Neural crest cell (in vitro differentiated cells): ENCODE data around the gene OSCP1. TPM values are rescaled to one million over a fixed set of nuclear protein-coding genes. Genes with fewer than 3 reads are reported as not detected.
"Not testable (repeated sequence)": the region's sequence is repeated elsewhere in the genome, so short reads cannot be mapped to it uniquely, and the experiment has no call there.

Source experiments
- DNase-seq: peaks from one replicate; pipeline ENCODE4 v3.0.0; 2021; ENCODE audit warnings: low read depth, mixed read lengths, low spot score
- H3K27ac Mint-ChIP-seq: one replicate; pipeline ENCODE4 v1.8.0; 2021; ENCODE audit warnings: mild to moderate bottlenecking, mixed read lengths; ENCODE audit not compliant: unreplicated experiment
- H3K27me3 Mint-ChIP-seq: 2 replicates; pipeline ENCODE4 v1.8.0; 2021; ENCODE audit warnings: low read depth, mild to moderate bottlenecking, mixed read lengths
- H3K36me3 Mint-ChIP-seq: 2 replicates; pipeline ENCODE4 v1.8.0; 2021; ENCODE audit warnings: low read depth, mild to moderate bottlenecking, mixed read lengths
- H3K4me1 Mint-ChIP-seq: 2 replicates; pipeline ENCODE4 v1.8.0; 2021; ENCODE audit warnings: mixed read lengths
- H3K4me3 Mint-ChIP-seq: one replicate; pipeline ENCODE4 v1.8.0; 2021; ENCODE audit warnings: mild to moderate bottlenecking, mixed read lengths
- H3K9me3 Mint-ChIP-seq: 2 replicates; pipeline ENCODE4 v1.8.0; 2021; ENCODE audit warnings: mixed read lengths
- CTCF ChIP-seq: fragments of 200-600 bp; sonication (generic); conservative IDR thresholded peaks from 2 replicates; pipeline ENCODE4 v1.5.0; 2021; ENCODE audit warnings: antibody characterized with exemption, mild to moderate bottlenecking
- total RNA-seq: library from RNA; stranded (reverse); gene quantifications from 2 replicates; pipeline ENCODE4 v1.2.1, GENCODE V29; 2021

OSCP1 gene
- total RNA-seq, 1 donor from 2014 or later, result 10.5 TPM

- no peak overlapping the region for H3K4me3 Mint-ChIP-seq
- H3K36me3 Mint-ChIP-seq, result no peaks in the 10 kb centered on the region
- no peak for TF ChIP-seq CTCF
- peaks cover 7% of the 10 kb centered on the region for H3K27me3 Mint-ChIP-seq
- H3K27ac Mint-ChIP-seq, result peak overlapping the region; percentile 27
- no peaks in the 10 kb centered on the region for H3K9me3 Mint-ChIP-seq
- peaks cover 11% of the 10 kb centered on the region for H3K4me1 Mint-ChIP-seq
- DNase-seq, result no peak
These were observed 37.7 kb upstream of the OSCP1 start for GRCh38 chr1:36487906-36488305.

- H3K4me1 Mint-ChIP-seq, result peaks cover 11% of the 10 kb centered on the region
- not testable (repeated sequence) for H3K36me3 Mint-ChIP-seq, H3K27ac Mint-ChIP-seq, H3K4me3 Mint-ChIP-seq, H3K27me3 Mint-ChIP-seq, H3K9me3 Mint-ChIP-seq, DNase-seq
These were observed 37.1 kb upstream of the OSCP1 start for GRCh38 chr1:36487336-36487725.

- no peaks in the 10 kb centered on the region for H3K9me3 Mint-ChIP-seq
- H3K36me3 Mint-ChIP-seq, result no peaks in the 10 kb centered on the region
- H3K27ac Mint-ChIP-seq, result no peak overlapping the region
- no peak overlapping the region for H3K4me3 Mint-ChIP-seq
- TF ChIP-seq CTCF, result no peak
- DNase-seq, result no peak
- H3K27me3 Mint-ChIP-seq, result peaks cover 3% of the 10 kb centered on the region
- H3K4me1 Mint-ChIP-seq, result peaks cover 11% of the 10 kb centered on the region
These were observed 36.4 kb upstream of the OSCP1 start for GRCh38 chr1:36486439-36487335.

GRCh38 chr1:36486093-36486438 is 35.8 kb upstream of the OSCP1 start:
- H3K4me3 Mint-ChIP-seq, result no peak overlapping the region
- no peaks in the 10 kb centered on the region for H3K36me3 Mint-ChIP-seq
- no peak for TF ChIP-seq CTCF
- H3K27me3 Mint-ChIP-seq, result peaks cover 3% of the 10 kb centered on the region
- peaks cover 11% of the 10 kb centered on the region for H3K4me1 Mint-ChIP-seq
- DNase-seq, result no peak
- no peaks in the 10 kb centered on the region for H3K9me3 Mint-ChIP-seq
- no peak overlapping the region for H3K27ac Mint-ChIP-seq

GRCh38 chr1:36484099-36484498 is 33.8 kb upstream of the OSCP1 start:
- peaks cover 5% of the 10 kb centered on the region for H3K27me3 Mint-ChIP-seq
- peaks cover 11% of the 10 kb centered on the region for H3K4me1 Mint-ChIP-seq
- no peak for DNase-seq
- H3K36me3 Mint-ChIP-seq, result no peaks in the 10 kb centered on the region
- no peak overlapping the region for H3K27ac Mint-ChIP-seq
- TF ChIP-seq CTCF, result no peak
- no peak overlapping the region for H3K4me3 Mint-ChIP-seq
- no peaks in the 10 kb centered on the region for H3K9me3 Mint-ChIP-seq

GRCh38 chr1:36482724-36483388 is 32.6 kb upstream of the OSCP1 start, which contains the start of gene CSF3R:
Gene CSF3R, minus strand, starts transcription at chr1:36482913. Its CDS starts 3,417 bp downstream, at chr1:36479496.
- Mint-ChIP-seq H3K9me3 (no peaks in the 10 kb centered on the region), H3K4me3 (no peak within 1 kb of the TSS), H3K27me3 (peaks cover 5% of the 10 kb centered on the region), H3K4me1 (peaks cover 11% of the 10 kb centered on the region), H3K27ac (peak within 1 kb of the TSS; percentile 91), H3K36me3 (no peaks in the 10 kb centered on the region)
- no peak for DNase-seq
- no peak for TF ChIP-seq CTCF
